ENCODE results near the gene ADSS1.

Gene ADSS1

DNA sequence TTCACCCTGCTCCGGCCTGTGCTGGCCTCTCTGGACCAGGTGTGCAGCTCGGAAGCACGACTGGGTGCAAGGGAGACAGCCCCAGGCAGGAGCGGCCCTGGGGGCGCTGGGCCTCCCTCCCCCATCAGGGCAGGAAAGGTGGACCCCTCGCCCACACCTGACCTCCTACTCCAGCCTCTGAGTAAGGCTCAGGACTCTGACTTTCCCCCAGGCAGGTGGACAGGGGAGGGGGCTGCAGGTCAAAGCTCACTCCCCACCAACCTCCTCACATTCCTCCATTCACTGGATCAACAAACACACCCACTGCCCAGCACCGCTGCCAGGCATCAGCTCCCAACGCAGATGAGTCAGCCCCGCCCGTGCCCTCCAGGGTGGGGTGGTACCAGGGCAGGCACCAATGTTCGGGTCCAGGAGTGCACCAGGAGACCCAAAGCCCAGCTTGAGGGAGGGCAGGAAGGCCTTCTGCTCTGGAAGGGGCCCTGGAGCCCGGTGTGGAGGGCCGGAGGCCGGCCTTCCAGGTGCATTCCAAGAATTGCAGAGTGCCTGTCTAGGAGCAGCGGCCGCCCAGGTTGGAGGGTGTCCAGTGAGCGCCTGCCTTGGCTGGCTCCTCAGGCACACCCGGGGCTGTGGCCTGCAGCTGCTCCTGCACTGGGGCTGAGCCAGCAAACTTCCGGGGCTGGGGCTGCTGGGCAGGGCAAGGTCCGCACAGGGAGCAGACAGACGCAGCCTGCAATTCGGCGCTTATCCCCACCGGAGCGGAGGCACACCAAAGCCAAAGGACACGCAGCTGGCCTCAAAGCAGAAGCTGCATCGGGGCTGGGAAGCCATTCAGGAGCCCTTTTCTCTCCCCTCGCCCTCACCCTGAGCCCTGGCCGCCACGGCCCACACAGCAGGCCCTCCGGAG lies 36.2 kb upstream of the ADSS1 start:
- no peak for DNase-seq

DNA sequence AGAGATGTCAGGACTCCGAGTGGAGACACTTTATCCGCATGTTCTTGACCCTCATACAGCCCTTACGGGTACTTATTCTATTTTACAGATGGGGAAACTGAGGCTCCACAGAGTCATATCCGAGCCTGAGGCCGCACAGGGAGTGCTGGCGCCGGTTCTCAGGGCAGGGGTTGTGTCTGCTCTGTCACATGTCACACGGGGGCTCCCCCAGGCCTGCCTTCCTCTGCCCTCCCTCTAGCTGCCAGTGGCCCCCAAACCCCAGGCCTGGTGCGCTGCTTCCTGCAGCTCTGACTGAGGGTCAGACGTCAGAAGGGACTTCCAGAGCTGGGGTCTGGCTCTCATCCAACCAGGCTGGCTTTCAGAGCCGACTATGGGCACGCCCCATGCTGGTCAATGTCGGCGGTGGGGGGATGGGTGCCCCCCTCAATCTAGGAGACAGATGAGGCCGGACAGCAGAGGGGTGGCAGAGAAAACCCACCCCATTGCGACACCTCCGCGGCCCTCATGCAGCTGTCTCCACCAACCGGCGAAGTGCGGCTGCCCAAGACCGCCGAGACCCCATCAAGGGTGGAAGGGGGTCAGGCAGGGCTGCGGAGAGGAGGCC lies 35.4 kb upstream of the ADSS1 start:
- no peak for DNase-seq

DNA sequence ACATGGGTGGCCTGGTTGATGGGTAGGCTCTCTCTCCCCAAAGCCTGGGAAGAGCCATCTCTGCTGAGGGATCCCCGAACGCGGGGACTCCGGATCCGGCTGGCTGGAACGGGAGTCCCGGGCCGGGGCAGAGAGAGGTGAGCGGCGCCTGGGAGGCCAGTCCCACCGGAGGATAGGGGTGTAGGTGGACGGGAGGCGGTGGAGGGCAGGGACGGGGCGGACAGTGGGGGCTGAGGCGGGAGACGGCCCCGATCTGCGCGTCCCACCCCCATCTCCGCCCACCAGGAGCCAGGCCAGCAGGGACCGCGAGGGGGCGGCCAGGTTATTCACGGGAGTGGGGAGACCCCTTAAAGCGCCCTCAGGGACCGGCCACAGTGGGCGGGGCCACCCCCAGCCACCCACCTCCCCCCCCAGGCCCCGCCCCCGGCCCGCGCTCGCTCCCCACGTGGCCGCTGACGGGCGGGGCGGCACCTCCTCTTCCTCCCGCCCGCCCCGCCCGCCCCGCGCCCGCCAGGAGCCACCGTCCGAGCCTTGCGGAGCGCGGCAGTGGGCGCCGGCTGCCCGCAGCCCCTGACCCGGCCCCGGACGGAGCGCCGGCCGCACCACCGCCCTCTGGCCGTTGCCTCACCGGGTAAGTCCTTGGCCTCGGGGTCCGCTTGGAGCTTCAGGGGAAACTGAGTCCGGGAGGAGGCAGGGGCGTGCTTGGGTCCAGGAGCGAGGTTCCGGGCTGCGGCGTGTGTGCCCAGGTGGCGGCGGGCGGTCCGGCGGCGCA lies 34.7 kb upstream of the ADSS1 start, which contains the start of gene INF2:
INF2 (plus strand) TSS at position 510 of the 772 bp plus-strand sequence. CDS start 11,748 bp downstream, outside the sequence.
- DNase-seq, result peak; percentile 53

DNA sequence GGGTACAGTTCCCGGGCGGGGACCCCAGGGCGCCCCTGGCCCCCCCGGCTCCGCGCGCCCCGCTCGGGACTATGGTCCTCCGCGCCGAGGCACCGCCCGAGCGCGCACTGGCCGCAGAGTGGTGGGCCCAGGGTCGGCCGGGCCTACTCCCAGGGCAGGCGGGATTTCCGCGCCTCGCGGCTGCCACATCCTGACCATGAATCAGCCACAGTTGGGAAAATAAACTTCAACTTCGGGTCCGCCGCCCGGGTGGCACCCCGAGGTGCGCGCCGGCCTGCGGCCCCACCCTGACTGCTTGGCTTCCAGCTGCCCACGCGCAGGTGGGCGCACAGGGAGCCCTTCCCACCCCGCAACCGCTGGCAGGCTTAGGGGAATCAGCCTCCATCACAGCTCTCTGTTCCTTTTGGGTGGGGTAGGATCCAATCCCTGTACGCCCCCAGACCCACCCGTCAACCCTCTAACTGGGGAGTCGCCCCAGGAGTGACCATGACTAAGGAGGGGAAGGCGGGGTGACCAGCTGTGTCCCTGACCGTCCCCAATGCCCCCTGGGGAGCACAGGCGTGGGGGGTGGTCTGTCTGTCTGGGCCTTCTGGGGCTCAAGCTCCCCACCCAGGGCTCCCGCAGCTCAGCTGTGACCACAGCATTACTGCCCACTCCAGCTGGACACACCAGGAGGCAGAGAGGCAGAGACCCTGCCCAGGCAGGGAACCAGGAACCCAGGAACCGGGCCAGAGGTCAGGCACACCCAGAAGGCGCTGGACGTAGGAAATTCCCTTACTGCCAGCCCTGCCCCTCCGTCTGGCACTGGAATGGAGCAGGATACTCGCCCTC lies 33.9 kb upstream of the ADSS1 start:
- DNase-seq, result peak; percentile 36

DNA sequence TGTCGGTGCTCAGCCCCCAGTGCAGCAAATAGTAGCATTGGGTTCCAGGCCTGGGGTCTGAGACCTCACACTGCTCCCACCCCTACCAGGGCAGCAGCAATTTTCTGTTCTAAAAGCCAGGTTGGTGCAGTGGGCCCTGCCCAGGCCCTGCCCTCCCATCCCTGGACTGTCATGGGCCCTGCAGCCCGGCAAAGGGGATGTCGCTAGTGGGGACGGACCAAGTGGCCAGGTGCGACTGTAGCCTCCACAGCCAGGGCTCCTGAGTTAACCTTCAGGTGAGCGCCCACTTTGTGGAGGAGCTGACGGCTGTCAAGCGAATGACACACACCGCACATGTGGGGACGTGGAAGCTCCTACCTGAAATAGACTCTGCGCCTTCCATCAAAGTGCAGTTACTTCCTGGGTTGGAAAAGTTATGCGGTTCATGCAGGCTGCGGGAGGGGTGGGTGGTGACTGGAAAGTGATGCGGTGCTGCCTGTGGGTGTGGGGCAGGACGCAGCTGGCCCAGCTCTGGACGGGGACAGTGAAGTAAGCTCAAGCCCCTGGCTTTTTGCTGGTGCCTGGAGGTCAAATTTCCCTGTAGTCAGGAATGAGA lies 33.1 kb upstream of the ADSS1 start:
- DNase-seq, result no peak

DNA sequence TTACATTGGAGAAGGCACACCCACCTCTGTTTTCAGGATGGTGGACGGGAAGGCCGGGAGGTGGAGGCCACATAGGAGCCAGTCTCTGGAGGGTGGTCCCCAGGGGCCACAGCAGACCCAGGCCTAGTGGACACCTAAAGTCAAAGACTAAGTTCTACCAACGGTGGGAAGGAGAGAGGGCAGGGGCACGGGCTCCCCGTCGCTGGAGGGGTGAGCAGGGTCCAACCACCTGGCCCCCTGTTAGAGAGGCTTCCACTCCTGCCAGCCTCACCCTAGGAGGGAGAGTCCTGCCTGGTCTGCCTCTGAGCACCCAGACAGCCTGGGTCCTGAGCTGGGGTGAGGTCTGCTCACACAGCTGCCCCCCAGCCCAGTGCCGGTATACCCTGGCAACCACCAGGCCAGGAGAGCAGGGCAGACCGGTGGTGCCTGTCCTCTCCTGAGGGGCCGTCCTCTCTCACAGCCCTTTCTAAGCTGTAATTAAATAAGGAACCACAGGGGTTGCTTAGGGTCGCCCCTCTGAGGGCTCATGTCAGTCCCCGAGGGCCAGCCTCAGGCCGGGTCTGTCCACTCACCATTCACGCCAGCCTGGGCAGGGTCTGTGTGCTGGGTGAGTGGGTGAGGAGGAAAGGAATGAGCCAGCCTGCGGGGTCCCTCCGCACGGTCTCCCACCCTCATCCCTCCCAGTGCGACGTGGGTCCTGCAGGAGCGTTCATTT lies 32.3 kb upstream of the ADSS1 start:
- DNase-seq, result no peak

DNA sequence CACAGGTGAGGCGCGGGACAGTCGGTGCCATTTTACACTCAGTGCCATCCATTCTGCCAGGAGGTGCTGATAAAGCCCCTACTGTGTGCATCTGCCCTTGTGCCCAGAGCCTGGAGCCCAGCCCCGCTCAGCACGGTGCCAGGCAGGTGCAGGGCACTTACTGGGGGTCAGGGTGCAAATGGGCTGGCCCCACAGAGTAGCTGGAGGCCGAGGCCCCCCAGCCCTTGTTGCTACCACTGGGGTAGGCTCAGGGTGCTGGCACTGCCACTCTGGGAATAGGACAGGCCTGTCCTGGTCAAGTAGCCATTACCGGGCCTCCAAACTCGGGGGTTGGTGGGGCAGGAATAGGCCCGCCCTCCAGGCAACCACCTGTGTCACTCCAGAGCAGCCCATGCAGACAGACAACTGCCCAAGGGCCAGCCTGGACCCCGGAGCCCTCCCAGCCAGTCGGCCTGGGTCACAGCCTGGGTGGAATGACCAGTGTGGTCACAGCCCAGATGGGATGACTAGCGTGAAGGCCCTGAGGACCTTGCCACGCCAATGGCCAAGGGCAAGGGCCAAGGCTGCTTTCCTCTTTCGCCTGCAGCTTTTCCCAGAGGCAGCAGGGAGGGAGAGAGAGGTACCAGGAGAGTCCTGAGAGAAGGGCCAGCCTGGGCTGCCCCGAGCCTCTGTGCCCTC lies 31.6 kb upstream of the ADSS1 start:
- DNase-seq, result no peak

DNA sequence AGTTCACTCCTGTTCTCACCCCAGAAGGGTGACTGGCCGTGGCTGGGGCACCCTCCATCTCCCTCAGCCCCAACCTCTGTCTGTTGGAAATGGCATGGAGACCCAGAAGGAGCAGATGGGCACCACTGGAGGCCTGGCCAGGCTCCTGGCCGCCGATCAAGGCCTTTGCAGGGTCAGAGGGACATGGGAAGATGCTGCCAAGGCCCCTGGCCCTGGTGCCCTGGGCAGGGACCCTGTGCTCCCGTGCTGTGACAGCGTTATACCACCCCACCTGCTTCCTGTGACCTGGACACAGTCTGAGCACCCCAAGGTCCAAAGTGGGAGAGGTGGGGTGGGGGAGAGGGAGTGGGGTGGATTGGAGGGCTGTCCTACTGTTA lies 31.1 kb upstream of the ADSS1 start:
- no peak for DNase-seq

DNA sequence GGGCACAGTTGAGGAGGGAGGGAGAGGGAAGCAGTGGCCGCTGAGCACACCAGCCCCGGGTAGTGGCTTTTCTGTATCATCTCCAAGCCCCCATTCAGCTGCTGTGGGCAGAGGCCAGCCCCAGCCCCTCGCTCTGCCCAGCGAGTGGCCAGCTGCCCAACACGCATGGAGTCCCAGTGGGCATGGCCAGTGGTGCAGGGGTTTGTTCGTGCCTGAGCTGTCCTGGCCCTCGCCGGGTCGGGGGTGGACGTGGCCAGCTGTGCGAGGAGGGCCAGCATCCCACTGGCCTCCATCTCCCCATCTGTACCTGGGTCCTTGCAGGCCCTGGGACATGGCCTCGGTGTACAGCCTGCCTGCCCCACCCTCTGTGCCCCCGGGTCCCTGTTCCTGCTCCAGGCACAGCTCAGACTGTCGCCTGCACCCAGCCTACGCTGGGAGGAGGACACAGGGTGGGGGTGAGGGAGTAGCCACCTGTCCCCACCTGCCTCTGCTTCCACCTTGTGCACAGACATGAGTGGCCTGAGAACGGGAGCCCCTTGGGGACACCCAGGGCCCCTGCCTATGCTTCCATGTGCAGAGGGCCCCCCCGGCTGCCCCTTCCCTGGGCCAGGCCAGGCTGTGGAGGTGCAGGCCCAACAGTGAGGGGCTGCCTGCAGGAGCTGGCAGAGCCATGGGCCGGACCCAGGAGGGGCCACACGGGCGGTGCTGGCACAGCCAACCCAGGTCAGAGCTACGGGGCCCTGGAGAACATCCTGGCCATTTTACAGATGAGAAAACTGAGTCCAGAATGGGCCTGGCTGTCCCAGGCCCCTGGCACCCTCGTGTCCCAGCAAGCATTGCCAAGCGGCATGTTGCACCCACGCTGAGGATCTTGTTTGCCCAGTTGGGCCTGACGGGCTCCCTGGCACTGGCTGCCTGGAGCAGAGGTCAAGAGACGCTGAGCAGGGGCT lies 30.3 kb upstream of the ADSS1 start:
- no peak for DNase-seq

DNA sequence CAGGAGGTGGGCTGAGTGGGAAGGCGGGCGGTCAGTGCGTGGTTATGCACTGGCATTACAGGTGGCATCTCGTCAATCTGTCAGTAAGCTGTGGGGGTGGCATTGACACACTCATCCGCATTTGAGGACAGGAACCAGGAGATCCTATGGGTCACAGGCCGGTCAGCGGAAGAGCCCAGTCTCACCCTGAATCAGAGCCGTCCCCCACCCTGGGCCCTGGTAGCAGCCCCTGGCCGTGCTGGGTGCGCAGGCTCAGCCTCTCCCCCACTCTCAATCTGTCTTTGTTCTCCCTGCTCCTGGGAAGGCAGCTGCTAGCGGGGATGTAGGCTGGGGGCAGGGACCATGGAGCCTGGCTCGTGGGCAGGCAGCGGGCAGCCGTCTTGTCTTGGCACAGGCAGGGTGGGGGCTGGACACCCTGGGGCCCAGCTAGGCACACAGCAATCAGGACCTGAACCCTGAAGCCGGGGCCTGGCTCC lies 29.5 kb upstream of the ADSS1 start:
- no peak for DNase-seq

DNA sequence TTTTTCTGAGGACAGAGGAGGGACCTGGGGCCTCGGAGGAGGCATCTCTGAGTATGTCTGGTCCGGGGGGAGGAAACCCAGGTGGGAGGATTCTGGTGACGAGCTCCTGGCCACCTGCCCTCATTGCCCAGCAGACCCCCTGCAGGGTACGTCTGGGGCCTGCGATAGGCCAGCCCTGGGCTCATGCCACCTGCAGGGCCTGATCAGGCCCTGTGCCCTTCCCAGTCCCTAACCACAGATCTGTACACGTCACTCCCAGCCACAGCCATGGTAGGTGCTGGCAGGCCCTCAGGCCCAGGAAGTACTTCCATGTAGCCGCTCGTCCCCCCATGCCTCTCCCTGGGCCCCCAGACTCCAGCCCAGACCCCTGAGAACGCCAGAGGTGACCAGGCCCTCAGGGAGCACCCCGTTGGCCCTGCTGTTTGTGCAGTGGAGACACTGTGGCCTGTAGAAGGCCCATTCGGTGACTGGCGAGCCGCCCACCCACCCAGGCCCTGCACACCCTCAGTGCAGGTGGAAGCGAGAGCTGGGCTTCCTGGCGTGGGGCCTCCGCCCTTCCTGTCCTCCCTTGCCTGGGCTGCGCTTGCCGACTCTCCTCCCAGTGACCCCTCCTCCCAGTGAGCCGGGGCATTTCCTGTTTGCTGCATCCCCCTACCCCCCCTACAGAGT lies 28.9 kb upstream of the ADSS1 start:
- no peak for DNase-seq

DNA sequence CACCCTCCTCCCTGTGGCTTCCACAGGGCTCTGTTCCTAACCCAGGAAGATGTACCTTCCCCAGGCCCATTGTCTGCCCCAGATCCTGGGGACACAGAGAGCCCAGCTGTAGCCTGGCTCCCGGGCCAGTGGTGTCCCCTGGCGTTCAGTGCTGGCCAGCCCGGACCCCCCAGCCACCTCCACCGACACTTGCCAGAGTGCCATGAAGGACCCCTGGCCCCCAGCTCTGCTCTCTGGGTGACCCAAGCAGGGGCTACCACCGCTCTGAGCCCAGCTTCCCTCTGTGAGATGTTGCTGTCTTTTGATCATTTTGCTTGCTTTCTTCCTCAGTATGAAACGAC lies 28.4 kb upstream of the ADSS1 start:
- DNase-seq, result no peak

DNA sequence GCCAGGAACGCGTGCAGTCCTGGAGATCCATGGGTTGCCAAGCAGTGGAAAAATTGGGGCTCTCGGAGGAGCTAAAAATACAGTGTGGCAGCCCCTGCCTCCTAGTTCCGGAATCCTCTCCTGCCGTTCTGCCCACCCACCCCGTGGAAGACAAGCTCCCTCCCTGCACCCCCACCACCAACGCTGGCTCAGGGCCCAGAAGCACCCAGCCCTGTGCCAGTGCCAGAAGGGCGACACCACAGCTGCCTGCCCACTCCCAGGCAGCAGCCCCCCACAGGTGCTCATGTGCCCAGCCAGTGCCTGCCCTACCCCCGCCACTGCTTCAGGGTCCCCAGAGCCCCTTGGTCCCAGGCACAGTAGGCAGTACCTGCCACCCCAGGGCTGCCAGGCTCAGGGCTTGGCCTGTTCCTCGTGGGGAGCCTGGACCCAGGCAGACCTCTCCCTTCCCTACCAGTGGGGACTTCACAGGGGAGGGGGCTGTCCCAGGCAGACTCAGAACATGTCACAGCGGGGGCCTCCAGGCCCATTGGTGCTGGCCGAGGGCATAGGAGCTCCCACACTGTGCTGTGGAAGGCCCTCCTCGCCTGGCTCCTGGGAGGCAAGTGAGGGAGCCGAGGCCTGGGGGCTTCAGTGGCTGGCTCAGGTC lies 27.2 kb upstream of the ADSS1 start:
- no peak for DNase-seq

DNA sequence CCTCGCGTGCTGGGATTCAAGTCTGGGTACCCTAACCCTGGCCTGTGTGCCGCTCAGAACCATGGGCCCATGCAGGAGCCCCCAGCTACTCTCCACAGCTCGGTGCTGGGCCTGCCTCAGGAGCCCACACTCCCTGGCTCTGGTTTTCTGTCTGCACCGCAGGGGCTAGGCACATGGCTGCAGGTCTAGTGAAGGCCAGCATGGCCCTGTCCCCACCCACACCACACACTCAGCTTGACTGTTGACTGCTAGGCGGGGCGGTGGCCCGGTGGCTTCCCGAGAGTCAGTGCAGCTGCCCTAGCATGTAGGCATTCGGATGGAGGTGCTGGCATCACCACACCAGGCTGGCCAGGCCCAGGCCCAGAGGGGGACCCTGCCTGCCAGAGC lies 26.7 kb upstream of the ADSS1 start:
- no peak for DNase-seq

DNA sequence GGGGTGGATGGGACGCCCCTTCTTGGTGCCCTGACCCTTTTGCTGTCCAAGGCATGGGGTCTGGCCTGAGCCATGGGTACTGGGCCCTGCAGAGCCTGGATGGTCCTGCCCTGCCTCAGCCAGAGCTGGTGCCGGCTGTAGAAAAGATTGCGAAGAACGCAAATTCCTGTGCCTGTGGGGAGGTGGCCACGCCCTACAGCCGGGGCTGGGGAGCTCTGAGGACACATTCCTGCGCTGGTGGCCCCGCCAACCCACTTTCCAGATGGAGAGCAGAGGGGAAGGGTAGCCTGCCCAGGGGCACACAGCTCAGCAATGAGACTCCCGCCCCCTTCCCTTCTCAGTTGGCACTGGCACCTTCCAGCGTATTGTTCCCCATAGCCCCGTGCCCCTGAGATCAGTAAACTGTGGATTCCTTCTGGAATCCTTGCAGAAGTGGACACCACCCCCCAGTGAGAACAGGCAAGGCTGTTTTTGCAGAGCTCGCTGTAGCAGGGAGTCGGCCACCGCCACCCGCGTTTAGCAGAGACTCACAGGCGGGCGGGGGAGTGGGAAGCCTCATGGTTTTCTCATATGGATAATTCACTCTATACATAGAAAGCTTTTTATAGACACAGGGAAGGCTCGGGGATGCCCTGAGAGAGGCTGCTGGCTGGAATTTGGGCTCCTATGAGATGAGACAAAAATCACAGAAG lies 26.0 kb upstream of the ADSS1 start:
- DNase-seq, result no peak

DNA sequence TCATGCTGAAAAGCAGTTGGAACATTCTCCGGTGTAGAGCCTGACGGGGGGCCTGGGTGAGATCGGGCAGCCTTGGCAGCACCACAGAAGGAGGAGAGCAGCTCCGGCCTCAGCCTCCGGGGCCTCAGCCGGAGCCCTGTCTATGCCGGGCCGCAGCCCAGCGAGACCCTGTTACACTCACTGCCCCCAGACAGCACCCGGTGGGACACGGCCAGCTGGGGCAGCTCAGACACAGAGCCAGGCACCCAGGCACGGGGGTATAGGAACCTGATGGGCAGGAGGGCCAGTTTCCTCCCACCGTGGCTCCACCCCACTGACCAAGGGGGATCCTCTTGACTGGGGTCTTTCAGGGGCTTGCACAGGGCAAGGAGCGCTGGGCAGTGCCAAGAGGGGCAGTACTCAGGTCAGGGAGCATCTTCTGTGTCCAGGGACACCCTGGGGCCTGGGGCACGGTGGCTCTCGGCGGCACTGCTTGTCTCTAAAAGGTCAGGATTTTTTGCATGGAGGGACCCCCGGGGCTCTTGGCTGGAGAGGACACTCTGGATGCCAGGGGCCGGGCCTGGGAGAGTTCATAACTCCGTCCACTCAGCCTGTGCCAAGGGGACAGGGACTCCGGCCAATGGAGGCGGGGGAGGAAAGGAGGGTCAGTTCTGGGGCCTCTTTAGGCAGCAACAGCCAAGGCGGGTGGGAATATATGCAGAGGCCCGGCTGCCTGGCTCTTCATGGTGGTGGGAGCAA lies 25.2 kb upstream of the ADSS1 start:
- DNase-seq, result no peak

DNA sequence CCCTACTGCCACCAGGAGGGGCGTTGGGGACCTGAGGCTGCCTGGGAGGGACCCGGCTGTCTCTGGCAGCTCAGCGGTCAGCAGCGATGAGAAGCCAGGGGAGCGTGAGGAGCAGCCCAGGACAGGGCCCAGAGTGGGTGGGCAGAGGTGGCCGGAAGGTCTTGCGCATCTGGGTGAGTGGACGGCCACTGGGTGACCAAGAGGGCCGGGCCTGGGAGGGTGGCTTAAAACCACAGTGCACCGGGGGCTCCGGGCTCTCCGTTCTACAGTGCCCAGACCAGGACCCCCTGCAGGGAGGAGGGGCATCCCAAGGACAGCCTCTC lies 24.6 kb upstream of the ADSS1 start:
- no peak for DNase-seq

DNA sequence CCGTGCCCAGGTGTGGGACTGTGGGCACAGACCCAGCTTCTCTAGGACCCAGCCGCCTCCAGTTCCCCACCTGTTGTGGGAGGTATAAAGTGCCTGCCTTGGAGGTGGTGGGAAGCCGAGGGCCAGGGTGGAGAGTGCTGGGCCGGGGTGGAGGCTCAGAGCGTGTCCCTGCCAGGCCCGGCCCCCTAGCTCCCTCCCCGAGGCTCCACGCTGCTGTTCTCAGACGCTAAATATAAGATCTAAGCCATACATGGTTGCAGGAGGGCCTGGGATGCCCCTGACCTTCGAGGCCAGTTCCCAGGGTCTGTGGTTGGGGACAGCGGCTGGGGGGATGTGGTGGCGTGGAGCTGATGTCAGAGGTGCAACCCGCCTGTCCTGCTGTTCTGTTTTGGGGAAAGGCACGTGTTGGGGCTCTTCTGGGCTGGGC lies 23.8 kb upstream of the ADSS1 start:
- no peak for DNase-seq

All from inflammatory macrophage treated with lipopolysaccharide for 4 hours (primary cell).